Type B pancreatic cell (in vitro differentiated cells): Measurements from ENCODE around the gene ALDH4A1. TPM values are rescaled to one million over a fixed set of nuclear protein-coding genes. Genes with fewer than 3 reads are reported as not detected.
A peak's percentile ranks its signal among the peaks of the same experiment; 100 is the strongest.

Source experiments
- DNase-seq: peaks from one replicate; pipeline ENCODE4 v3.0.0; 2021; ENCODE audit warnings: mixed read lengths; ENCODE audit not compliant: unreplicated experiment; ENCODE audit errors: extremely low spot score
- H3K27ac Mint-ChIP-seq: 2 replicates; pipeline ENCODE4 v1.8.0; 2021; ENCODE audit warnings: mild to moderate bottlenecking, mixed read lengths
- H3K27me3 Mint-ChIP-seq: 2 replicates; pipeline ENCODE4 v1.8.0; 2021; ENCODE audit warnings: mixed read lengths
- H3K36me3 Mint-ChIP-seq: 2 replicates; pipeline ENCODE4 v1.8.0; 2021; ENCODE audit warnings: mixed read lengths
- H3K4me1 Mint-ChIP-seq: one replicate; pipeline ENCODE4 v1.8.0; 2021; ENCODE audit warnings: mixed read lengths; ENCODE audit not compliant: unreplicated experiment
- H3K4me3 Mint-ChIP-seq: 2 replicates; pipeline ENCODE4 v1.8.0; 2021; ENCODE audit warnings: mild to moderate bottlenecking, mixed read lengths
- H3K9me3 Mint-ChIP-seq: 2 replicates; pipeline ENCODE4 v1.8.0; 2021; ENCODE audit warnings: mixed read lengths
- total RNA-seq: library from RNA; stranded (reverse); gene quantifications from 2 replicates; pipeline ENCODE4 v1.2.1, GENCODE V29; 2021; ENCODE audit warnings: low replicate concordance
- TF ChIP-seq, protein P1 (sequence below): fragments of 200-600 bp; sonication (generic); conservative IDR thresholded peaks from 2 replicates; pipeline ENCODE4 v1.5.0; 2021; ENCODE audit warnings: antibody characterized with exemption, mild to moderate bottlenecking

The ALDH4A1 gene
- total RNA-seq, 1 donor from 2014 or later = 26.7 TPM

DNA sequence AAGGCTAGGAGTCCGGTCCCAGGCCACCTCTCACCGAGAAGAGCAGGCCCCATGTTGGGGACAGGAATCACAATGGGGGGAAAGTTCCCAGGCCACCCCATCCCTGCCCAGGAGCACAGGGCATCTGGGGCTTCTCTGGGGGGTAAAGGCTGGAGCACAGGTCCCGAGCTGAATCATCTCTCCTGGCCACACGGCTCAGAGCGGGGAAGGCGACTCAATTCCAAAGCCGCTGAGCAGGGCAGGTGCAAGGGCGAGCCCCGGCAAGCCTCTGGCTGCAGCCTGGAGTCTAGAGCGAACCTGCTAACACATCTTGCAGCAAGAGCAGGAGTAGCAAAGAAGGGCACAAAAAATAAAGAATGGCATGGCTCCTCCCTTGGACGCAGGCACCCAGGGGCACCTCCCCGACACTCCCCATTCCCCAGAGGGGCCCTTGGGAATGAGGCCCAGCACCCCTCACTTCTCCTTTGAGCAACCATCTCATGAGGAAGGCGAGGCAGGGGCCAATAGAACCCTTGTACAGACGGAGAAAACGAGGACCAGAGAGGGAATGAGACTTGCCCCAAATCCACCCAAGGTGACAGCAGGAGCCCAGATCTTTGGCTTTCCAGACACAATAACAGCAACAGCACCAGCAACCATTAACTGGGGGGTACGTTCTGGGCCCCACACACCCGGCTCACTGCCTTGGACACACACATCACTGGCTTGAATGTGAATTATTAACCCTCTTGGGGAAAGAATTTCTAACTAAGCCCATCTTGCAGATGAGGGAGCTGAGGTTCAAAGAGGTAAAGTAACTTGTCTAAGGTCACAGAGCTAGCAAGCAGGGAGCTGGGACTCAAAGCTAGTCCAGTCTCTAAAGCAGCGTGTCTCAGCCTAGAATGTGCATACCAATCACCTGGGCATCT is 20.7 kb upstream of the ALDH4A1 start:
- TF ChIP-seq, protein P1, sequence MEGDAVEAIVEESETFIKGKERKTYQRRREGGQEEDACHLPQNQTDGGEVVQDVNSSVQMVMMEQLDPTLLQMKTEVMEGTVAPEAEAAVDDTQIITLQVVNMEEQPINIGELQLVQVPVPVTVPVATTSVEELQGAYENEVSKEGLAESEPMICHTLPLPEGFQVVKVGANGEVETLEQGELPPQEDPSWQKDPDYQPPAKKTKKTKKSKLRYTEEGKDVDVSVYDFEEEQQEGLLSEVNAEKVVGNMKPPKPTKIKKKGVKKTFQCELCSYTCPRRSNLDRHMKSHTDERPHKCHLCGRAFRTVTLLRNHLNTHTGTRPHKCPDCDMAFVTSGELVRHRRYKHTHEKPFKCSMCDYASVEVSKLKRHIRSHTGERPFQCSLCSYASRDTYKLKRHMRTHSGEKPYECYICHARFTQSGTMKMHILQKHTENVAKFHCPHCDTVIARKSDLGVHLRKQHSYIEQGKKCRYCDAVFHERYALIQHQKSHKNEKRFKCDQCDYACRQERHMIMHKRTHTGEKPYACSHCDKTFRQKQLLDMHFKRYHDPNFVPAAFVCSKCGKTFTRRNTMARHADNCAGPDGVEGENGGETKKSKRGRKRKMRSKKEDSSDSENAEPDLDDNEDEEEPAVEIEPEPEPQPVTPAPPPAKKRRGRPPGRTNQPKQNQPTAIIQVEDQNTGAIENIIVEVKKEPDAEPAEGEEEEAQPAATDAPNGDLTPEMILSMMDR = no peak
- peak overlapping the region; percentile 21 for H3K4me3 Mint-ChIP-seq

DNA sequence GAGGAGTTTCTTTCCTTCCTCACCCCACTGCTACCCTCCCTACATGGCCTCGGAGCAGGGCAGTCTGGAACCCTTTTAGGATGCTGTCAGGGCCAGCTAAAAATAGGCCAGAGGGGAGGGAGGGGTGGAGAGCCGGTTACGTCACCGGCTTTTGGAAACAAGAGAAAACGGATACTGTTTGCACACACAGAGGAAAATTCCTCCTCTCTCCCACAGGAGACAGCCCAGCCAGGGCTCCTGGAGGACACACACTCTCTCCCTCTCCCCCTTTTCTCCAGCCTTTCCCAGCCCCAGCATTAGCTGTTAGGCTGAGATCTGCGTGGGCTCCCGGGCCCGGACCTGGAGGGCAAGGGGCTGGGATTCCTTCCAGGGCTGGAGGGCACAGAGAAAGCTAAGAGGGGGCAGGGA is 20.0 kb upstream of the ALDH4A1 start:
- Mint-ChIP-seq H3K4me3 (no peak overlapping the region), H3K36me3 (no peaks in the 10 kb centered on the region), H3K27ac (peak overlapping the region; percentile 63), H3K9me3 (no peaks in the 10 kb centered on the region), H3K27me3 (no peaks in the 10 kb centered on the region), H3K4me1 (peaks cover 41% of the 10 kb centered on the region)
- DNase-seq = no peak
- TF ChIP-seq, protein P1 = peak; percentile 22

More for the DNA sequence above, 20.7 kb upstream of the ALDH4A1 start:
- no peaks in the 10 kb centered on the region for H3K27me3 Mint-ChIP-seq
- no peaks in the 10 kb centered on the region for H3K36me3 Mint-ChIP-seq
- no peaks in the 10 kb centered on the region for H3K9me3 Mint-ChIP-seq
- peaks cover 47% of the 10 kb centered on the region for H3K4me1 Mint-ChIP-seq
- peak overlapping the region; percentile 63 for H3K27ac Mint-ChIP-seq
- no peak for DNase-seq

DNA sequence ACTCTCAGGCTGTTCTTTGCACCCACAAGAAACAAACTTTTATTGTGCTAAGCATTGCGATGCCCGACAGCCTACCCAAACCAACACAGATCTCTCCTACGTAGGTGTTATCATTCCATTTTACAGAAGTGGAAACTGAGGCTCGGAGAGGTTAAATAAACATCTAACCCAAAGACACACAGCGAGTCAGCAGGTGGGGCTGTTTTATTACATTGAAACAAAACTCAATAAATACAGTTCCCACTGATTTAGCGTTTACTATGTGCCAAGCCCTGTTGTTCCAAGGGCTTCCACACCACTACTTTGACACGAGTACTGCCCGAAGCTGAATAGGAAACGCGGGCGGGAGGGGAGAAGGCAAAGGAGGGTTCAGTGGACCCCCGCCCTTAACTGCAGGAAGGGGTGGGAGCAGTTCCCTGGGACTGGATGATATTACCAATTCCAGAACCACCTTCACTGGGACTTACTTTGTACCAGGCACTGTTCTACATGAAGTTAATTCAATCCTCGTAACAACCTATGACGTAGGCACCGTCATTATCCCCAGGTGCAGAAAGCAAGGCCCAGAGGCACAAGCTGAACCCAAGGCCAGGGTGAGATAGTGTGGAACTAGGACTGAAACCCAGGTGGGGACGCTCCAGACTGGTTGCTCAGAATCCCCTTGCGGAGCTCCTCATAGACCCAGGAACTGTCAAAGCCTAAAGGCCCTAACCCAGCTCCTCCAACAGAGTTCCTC is 19.3 kb upstream of the ALDH4A1 start:
- Mint-ChIP-seq H3K4me3 (no peak overlapping the region), H3K4me1 (peaks cover 39% of the 10 kb centered on the region), H3K27ac (peak overlapping the region; percentile 63), H3K36me3 (no peaks in the 10 kb centered on the region), H3K27me3 (no peaks in the 10 kb centered on the region), H3K9me3 (no peaks in the 10 kb centered on the region)
- no peak for DNase-seq
- TF ChIP-seq, protein P1 = no peak

DNA sequence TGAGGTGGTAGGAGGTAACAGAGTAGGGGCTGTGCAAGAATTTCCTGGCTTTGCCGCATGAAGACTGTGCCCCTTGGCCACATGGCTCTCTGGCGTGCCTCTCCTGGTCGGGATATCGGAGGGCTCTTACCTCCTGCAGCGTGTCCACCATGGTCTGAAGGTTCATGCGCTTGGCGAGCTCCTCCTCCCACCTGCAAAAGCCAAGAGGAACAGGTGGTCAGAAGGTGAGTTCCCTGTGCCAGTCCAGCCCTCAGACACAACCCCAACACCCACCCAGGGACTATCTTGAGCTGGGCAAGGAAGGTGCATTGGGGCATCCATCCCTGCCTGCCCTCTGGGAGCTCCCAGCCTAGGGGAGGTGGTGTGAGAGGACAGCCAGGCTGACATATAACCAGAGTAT is 18.6 kb upstream of the ALDH4A1 start:
- H3K27me3 Mint-ChIP-seq = no peaks in the 10 kb centered on the region
- DNase-seq = no peak
- H3K4me3 Mint-ChIP-seq = no peak overlapping the region
- H3K9me3 Mint-ChIP-seq = no peaks in the 10 kb centered on the region
- H3K27ac Mint-ChIP-seq = no peak overlapping the region
- H3K4me1 Mint-ChIP-seq = peaks cover 37% of the 10 kb centered on the region
- TF ChIP-seq, protein P1 = no peak
- H3K36me3 Mint-ChIP-seq = no peaks in the 10 kb centered on the region

DNA sequence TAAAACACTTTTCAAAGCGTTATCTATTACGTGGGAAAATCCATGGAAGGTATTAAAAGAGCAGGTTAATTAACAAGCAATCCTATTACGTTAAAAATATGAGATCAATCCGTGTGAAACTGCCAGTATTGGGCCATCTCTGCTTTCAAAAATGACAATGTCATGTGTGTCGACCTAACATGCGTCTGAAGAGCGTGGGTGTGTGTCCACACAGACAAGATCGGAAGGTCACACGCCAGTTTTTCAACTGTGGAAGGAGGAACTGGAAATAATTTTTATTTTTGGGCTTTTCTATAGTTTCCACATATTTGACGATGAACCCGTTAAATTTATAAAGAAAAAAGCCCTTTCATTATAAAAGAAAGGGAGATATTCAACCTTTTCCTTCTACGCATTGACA is 17.6 kb upstream of the ALDH4A1 start:
- H3K4me3 Mint-ChIP-seq = no peak overlapping the region
- TF ChIP-seq, protein P1 = no peak
- no peak overlapping the region for H3K27ac Mint-ChIP-seq
- H3K4me1 Mint-ChIP-seq = peaks cover 33% of the 10 kb centered on the region
- DNase-seq = no peak
- no peaks in the 10 kb centered on the region for H3K36me3 Mint-ChIP-seq
- no peaks in the 10 kb centered on the region for H3K9me3 Mint-ChIP-seq
- H3K27me3 Mint-ChIP-seq = no peaks in the 10 kb centered on the region
